HepG2 (cell line): ENCODE measurements around the gene DNAAF9. TPM values are rescaled to one million over a fixed set of nuclear protein-coding genes. Genes with fewer than 3 reads are reported as not detected.

Experiments
- CAMTA2 ChIP-seq: sonication (generic); formaldehyde crosslinking; IDR thresholded peaks from 2 replicates; pipeline ENCODE4 v1.4.0; 2020; ENCODE audit warnings: mild to moderate bottlenecking, missing genetic modification reagents, borderline replicate concordance
- CENPT ChIP-seq: sonication (generic); formaldehyde crosslinking; IDR thresholded peaks from 2 replicates; pipeline ENCODE4 v1.8.0; 2022; ENCODE audit warnings: low read depth, mild to moderate bottlenecking, moderate library complexity, missing genetic modification reagents
- CERS6 ChIP-seq: sonication (generic); formaldehyde crosslinking; IDR thresholded peaks from 2 replicates; pipeline ENCODE4 v1.5.0; 2020; ENCODE audit warnings: missing genetic modification reagents
- CHD2 ChIP-seq: IDR thresholded peaks from 2 replicates; pipeline ENCODE4 v1.6.1; 2011; ENCODE audit warnings: low read depth, low read length, improper control_type of control experiment
- DPF2 ChIP-seq: sonication (generic); formaldehyde crosslinking; IDR thresholded peaks from 2 replicates; pipeline ENCODE4 v1.4.0; 2020; ENCODE audit warnings: mild to moderate bottlenecking, low read depth, missing genetic modification reagents, borderline replicate concordance
- FOXJ3 ChIP-seq: sonication (generic); formaldehyde crosslinking; IDR thresholded peaks from 2 replicates; pipeline ENCODE4 v1.4.0; 2020; ENCODE audit warnings: missing genetic modification reagents, mild to moderate bottlenecking, borderline replicate concordance
- HDAC1 ChIP-seq: sonication (generic); formaldehyde crosslinking; IDR thresholded peaks from 2 replicates; pipeline ENCODE4 v1.5.1; 2020; ENCODE audit warnings: mild to moderate bottlenecking, missing genetic modification reagents
- LCORL ChIP-seq, 2 experiments: fragments of 450-650 bp in 1 of 2; sonication (generic) in 1 of 2; formaldehyde crosslinking in 1 of 2; IDR thresholded peaks; 2 replicates each; pipeline versions ENCODE4 v1.5.0 to v1.6.1; 2017 to 2020; ENCODE audit warnings: antibody characterized with exemption in 1 of 2, missing genetic modification reagents in 1 of 2
- NCOA1 ChIP-seq: sonication (generic); formaldehyde crosslinking; IDR thresholded peaks from 2 replicates; pipeline ENCODE4 v1.9.0; 2021; ENCODE audit warnings: missing genetic modification reagents
- NFYB ChIP-seq: sonication (generic); formaldehyde crosslinking; IDR thresholded peaks from 2 replicates; pipeline ENCODE4 v1.4.0; 2020; ENCODE audit warnings: missing genetic modification reagents
- NR2F6 ChIP-seq, 2 experiments: IDR thresholded peaks; 2 replicates each; pipeline ENCODE4 v1.6.1; 2016; ENCODE audit warnings: antibody characterized with exemption in 1 of 2, mild to moderate bottlenecking in 1 of 2
- POGZ ChIP-seq: sonication (generic); formaldehyde crosslinking; IDR thresholded peaks from 2 replicates; pipeline ENCODE4 v1.4.0; 2020; ENCODE audit warnings: mild to moderate bottlenecking, missing genetic modification reagents
- RBM39 ChIP-seq: fragments of 200-400 bp; formaldehyde crosslinking; IDR thresholded peaks from one replicate; pipeline ENCODE4 v1.6.1; 2018; ENCODE audit warnings: antibody characterized with exemption, mild to moderate bottlenecking, low read depth, low read length; ENCODE audit not compliant: poor library complexity, severe bottlenecking
- SAFB2 ChIP-seq: sonication (generic); formaldehyde crosslinking; IDR thresholded peaks from 2 replicates; pipeline ENCODE4 v1.5.1; 2020; ENCODE audit warnings: missing genetic modification reagents, low read depth, mild to moderate bottlenecking, borderline replicate concordance
- ZFYVE20 ChIP-seq: sonication (generic); formaldehyde crosslinking; IDR thresholded peaks from 2 replicates; pipeline ENCODE4 v1.8.0; 2023; ENCODE audit warnings: low read depth, mild to moderate bottlenecking, moderate library complexity, missing genetic modification reagents, borderline replicate concordance
- ZNF180 ChIP-seq: sonication (generic); formaldehyde crosslinking; IDR thresholded peaks from 2 replicates; pipeline ENCODE4 v1.4.0; 2020; ENCODE audit warnings: low read depth, missing genetic modification reagents, borderline replicate concordance
- ZNF430 ChIP-seq: sonication (generic); formaldehyde crosslinking; IDR thresholded peaks from 2 replicates; pipeline ENCODE4 v1.9.0; 2021; ENCODE audit warnings: mild to moderate bottlenecking, missing genetic modification reagents
- ZNF687 ChIP-seq: sonication (generic); formaldehyde crosslinking; IDR thresholded peaks from 2 replicates; pipeline ENCODE4 v1.5.1; 2020; ENCODE audit warnings: mild to moderate bottlenecking, missing genetic modification reagents, moderate library complexity
- ZSCAN31 ChIP-seq: sonication (generic); formaldehyde crosslinking; IDR thresholded peaks from 2 replicates; pipeline ENCODE4 v1.5.0; 2020; ENCODE audit warnings: low read depth, mild to moderate bottlenecking, missing genetic modification reagents
- polyA plus RNA-seq, 8 experiments: library from polyadenylated mRNA; depleted of rRNA in 3 of 8; stranded (reverse) in 7 of 8; unstranded in 1 of 8; fragments of >200 nt; fragmentation: Illumina TruSeq in 4 of 8; extraction: Trizol in 4 of 8; gene quantifications; 2 replicates each; pipeline versions ENCODE4 v1.2.1 to v1.2.3, GENCODE V29; 2011 to 2016; ENCODE audit warnings: low read depth in 4 of 8, missing spikeins in 1 of 8, mixed read lengths in 1 of 8; ENCODE audit not compliant: insufficient read depth in 1 of 8
- total RNA-seq, 5 experiments: library from RNA; depleted of rRNA; stranded (reverse); fragments of >200 nt; fragmentation: Illumina TruSeq; extraction: Trizol; gene quantifications; 2 replicates each; pipeline ENCODE4 v1.2.3, GENCODE V29; 2016; ENCODE audit warnings: low read depth in 1 of 5
- TF ChIP-seq, protein P1 (sequence below): sonication (generic); formaldehyde crosslinking; IDR thresholded peaks from 2 replicates; pipeline ENCODE4 v1.8.1; 2023; ENCODE audit warnings: mild to moderate bottlenecking, inconsistent platforms, moderate library complexity, missing genetic modification reagents, borderline replicate concordance
- TF ChIP-seq, protein P2 (sequence below): sonication (generic); formaldehyde crosslinking; IDR thresholded peaks from 2 replicates; pipeline ENCODE4 v1.5.0; 2020; ENCODE audit warnings: missing genetic modification reagents, mild to moderate bottlenecking, borderline replicate concordance

DNAAF9 gene
- total and polyA plus RNA-seq, 2 of the 13 experiments (the other 11 are each of a cell fraction or from before 2014, with no cell fraction given), result 10.5 to 14.9 TPM

DNA sequence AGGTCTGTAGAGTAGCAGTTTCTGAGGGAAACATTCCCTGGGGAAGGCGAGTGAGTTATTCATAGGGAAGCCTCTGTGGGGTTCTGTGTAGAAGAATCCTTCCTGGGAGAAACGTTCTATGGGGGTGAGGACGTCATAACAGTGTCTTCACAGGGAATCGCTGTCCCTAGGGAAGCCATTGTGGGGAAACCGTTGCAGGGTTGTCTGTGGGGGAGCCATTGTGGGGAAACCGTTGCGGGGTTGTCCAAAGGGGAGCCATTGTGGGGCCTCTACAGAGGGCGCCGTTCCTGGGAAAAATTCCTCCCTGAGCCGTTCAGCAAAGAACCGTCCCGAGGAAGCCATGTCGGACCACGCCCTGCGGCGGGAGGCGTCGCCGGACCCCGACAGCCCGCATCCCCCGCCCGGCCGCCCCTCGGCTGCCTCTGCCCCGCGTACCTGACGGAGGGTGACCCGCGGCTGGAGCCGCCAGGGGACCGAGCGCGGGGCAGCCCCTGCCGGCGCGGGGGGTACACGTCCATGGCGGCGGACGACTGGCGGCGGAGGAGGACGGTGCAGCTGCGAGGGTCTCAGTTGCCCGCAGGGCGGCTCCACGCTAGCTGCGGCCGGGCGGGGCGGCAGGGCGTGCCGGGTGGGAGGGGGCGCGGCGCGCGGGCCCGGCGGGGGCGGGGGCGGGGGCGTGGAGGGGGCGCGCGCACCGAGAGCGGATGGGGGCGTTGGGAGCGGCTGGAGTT is at the start of gene DNAAF9 (continued):
- TF ChIP-seq ZNF687 (CRISPR knock-in tag) (peak; percentile 72), LCORL (IDR thresholded peaks at IDR 0.05) (no peak), LCORL (CRISPR knock-in tag; IDR thresholded peaks at IDR 0.05) (peak; percentile 29), NCOA1 (no peak), CENPT (CRISPR knock-in tag) (no peak), RBM39 (peak; percentile 44), ZNF430 (peak; percentile 37), CAMTA2 (CRISPR knock-in tag) (no peak), ZNF180 (CRISPR knock-in tag) (no peak), CHD2 (0 out of 2 replicates have a peak, but pooled peaks have one; percentile 13), DPF2 (CRISPR knock-in tag) (no peak), NR2F6 (IDR thresholded peaks at IDR 0.05) (no peak), NR2F6 (CRISPR knock-in tag; IDR thresholded peaks at IDR 0.05) (no peak), FOXJ3 (no peak), HDAC1 (peak; percentile 30; the same call in 1 of the 2 replicates), ZSCAN31 (CRISPR knock-in tag) (no peak; the same call in 1 of the 2 replicates), CERS6 (CRISPR knock-in tag) (no peak), SAFB2 (CRISPR knock-in tag) (peak; percentile 84; the same call in 1 of the 2 replicates), NFYB (no peak), ZFYVE20 (CRISPR knock-in tag) (peak; percentile 20; the same call in 1 of the 2 replicates), POGZ (CRISPR knock-in tag) (no peak)
- TF ChIP-seq, protein P1, sequence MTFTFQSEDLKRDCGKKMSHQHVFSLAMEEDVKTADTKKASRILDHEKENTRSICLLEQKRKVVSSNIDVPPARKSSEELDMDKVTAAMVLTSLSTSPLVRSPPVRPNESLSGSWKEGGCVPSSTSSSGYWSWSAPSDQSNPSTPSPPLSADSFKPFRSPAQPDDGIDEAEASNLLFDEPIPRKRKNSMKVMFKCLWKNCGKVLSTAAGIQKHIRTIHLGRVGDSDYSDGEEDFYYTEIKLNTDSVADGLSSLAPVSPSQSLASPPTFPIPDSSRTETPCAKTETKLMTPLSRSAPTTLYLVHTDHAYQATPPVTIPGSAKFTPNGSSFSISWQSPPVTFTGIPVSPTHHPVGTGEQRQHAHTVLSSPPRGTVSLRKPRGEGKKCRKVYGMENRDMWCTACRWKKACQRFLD (CRISPR knock-in tag), result 0 out of 2 replicates have a peak, but pooled peaks have one; percentile 21
- TF ChIP-seq, protein P2, sequence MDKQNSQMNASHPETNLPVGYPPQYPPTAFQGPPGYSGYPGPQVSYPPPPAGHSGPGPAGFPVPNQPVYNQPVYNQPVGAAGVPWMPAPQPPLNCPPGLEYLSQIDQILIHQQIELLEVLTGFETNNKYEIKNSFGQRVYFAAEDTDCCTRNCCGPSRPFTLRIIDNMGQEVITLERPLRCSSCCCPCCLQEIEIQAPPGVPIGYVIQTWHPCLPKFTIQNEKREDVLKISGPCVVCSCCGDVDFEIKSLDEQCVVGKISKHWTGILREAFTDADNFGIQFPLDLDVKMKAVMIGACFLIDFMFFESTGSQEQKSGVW (CRISPR knock-in tag), result no peak
